HAP-1 (cell line): ENCODE measurements around the gene EML5.

Experiments used
- DNase-seq, 2 experiments: peaks; one replicate each; pipeline ENCODE4 v3.0.0-alpha.2; 2016 to 2020; ENCODE audit warnings: low spot score in 2 of 2
- H3K27me3 ChIP-seq: fragments of 250-450 bp; sonication (Bioruptor Pico); 2 replicates; pipeline ENCODE4 v1.5.1; 2020; ENCODE audit warnings: low read depth, mild to moderate bottlenecking, moderate library complexity
- H3K36me3 ChIP-seq: fragments of 250-450 bp; sonication (Bioruptor Pico); replicated peaks from 2 replicates; pipeline ENCODE4 v1.5.1; 2020; ENCODE audit warnings: mild to moderate bottlenecking
- H3K4me1 ChIP-seq: fragments of 250-450 bp; sonication (Bioruptor Pico); 2 replicates; pipeline ENCODE4 v1.5.1; 2020; ENCODE audit warnings: mild to moderate bottlenecking
- H3K4me3 ChIP-seq: fragments of 250-450 bp; sonication (Bioruptor Pico); 2 replicates; pipeline ENCODE4 v1.5.1; 2020; ENCODE audit warnings: mild to moderate bottlenecking, moderate library complexity
- H3K9me3 ChIP-seq: fragments of 250-450 bp; sonication (Bioruptor Pico); 2 replicates; pipeline ENCODE4 v1.5.1; 2020; ENCODE audit warnings: mild to moderate bottlenecking, moderate library complexity
- in situ Hi-C: fragments of 300-500 bp; cut with MboI; formaldehyde crosslinking; loops from 3 replicates; pipeline ENCODE4 v1.14.3; 2020; ENCODE audit warnings: low sequenced_read_pairs, inconsistent platforms, mixed read lengths

The EML5 gene

GRCh38 chr14:88792473-88793258 lies at the start of gene EML5:
Gene EML5, minus strand, starts transcription at chr14:88792953. Its CDS starts 450 bp downstream, at chr14:88792503.
- in situ Hi-C loops: no loop called here
- Histone ChIP-seq H3K4me1 (peaks cover 3% of the 10 kb centered on the region; the same call in 1 of the 2 replicates), H3K9me3 (no peaks in the 10 kb centered on the region), H3K4me3 (peak within 1 kb of the TSS; percentile 68), H3K36me3 (no peaks in the 10 kb centered on the region), H3K27me3 (no peaks in the 10 kb centered on the region)
- DNase-seq: peak; percentile 75 to 90

- no peaks in the 10 kb centered on the region for H3K4me1 ChIP-seq
- DNase-seq: no peak
- no peaks in the 10 kb centered on the region for H3K9me3 ChIP-seq
- H3K36me3 ChIP-seq: no peaks in the 10 kb centered on the region
- no peak overlapping the region for H3K4me3 ChIP-seq
- in situ Hi-C loops: no loop called here
- H3K27me3 ChIP-seq: no peaks in the 10 kb centered on the region
Measured at GRCh38 chr14:88842414-88842813, 49.7 kb upstream of the EML5 start.

GRCh38 chr14:88841741-88842140 lies 49.0 kb upstream of the EML5 start:
- in situ Hi-C loops: no loop called here
- H3K36me3 ChIP-seq: no peaks in the 10 kb centered on the region
- H3K4me3 ChIP-seq: no peak overlapping the region
- H3K4me1 ChIP-seq: no peaks in the 10 kb centered on the region
- no peaks in the 10 kb centered on the region for H3K9me3 ChIP-seq
- DNase-seq: no peak
- no peaks in the 10 kb centered on the region for H3K27me3 ChIP-seq

GRCh38 chr14:88840926-88841325 lies 48.2 kb upstream of the EML5 start:
- no peaks in the 10 kb centered on the region for H3K4me1 ChIP-seq
- no peaks in the 10 kb centered on the region for H3K9me3 ChIP-seq
- H3K36me3 ChIP-seq: no peaks in the 10 kb centered on the region
- in situ Hi-C loops: no loop called here
- H3K4me3 ChIP-seq: no peak overlapping the region
- no peak for DNase-seq
- no peaks in the 10 kb centered on the region for H3K27me3 ChIP-seq

GRCh38 chr14:88838015-88838414 lies 45.3 kb upstream of the EML5 start:
- no peak overlapping the region for H3K4me3 ChIP-seq
- H3K9me3 ChIP-seq: no peaks in the 10 kb centered on the region
- DNase-seq: no peak
- H3K27me3 ChIP-seq: no peaks in the 10 kb centered on the region
- H3K4me1 ChIP-seq: peaks cover 14% of the 10 kb centered on the region
- in situ Hi-C loops: no loop called here
- H3K36me3 ChIP-seq: no peaks in the 10 kb centered on the region

GRCh38 chr14:88837495-88837894 lies 44.7 kb upstream of the EML5 start:
- DNase-seq: no peak
- H3K4me1 ChIP-seq: peaks cover 14% of the 10 kb centered on the region
- no peak overlapping the region for H3K4me3 ChIP-seq
- in situ Hi-C loops: no loop called here
- no peaks in the 10 kb centered on the region for H3K27me3 ChIP-seq
- H3K36me3 ChIP-seq: no peaks in the 10 kb centered on the region
- H3K9me3 ChIP-seq: no peaks in the 10 kb centered on the region

- DNase-seq: no peak
- H3K9me3 ChIP-seq: no peaks in the 10 kb centered on the region
- in situ Hi-C loops: no loop called here
- no peaks in the 10 kb centered on the region for H3K27me3 ChIP-seq
- H3K36me3 ChIP-seq: no peaks in the 10 kb centered on the region
- peaks cover 14% of the 10 kb centered on the region for H3K4me1 ChIP-seq
- no peak overlapping the region for H3K4me3 ChIP-seq
Measured at GRCh38 chr14:88835661-88836060, 42.9 kb upstream of the EML5 start.

GRCh38 chr14:88834883-88835431 lies 42.2 kb upstream of the EML5 start:
- H3K27me3 ChIP-seq: no peaks in the 10 kb centered on the region
- in situ Hi-C loops: no loop called here
- H3K4me1 ChIP-seq: peaks cover 18% of the 10 kb centered on the region
- no peaks in the 10 kb centered on the region for H3K36me3 ChIP-seq
- no peak overlapping the region for H3K4me3 ChIP-seq
- H3K9me3 ChIP-seq: no peaks in the 10 kb centered on the region
- DNase-seq: no peak

- H3K27me3 ChIP-seq: no peaks in the 10 kb centered on the region
- H3K4me1 ChIP-seq: peaks cover 28% of the 10 kb centered on the region
- no peak for DNase-seq
- H3K9me3 ChIP-seq: no peaks in the 10 kb centered on the region
- no peak overlapping the region for H3K4me3 ChIP-seq
- H3K36me3 ChIP-seq: no peaks in the 10 kb centered on the region
- in situ Hi-C loops: no loop called here
Measured at GRCh38 chr14:88831284-88831683, 38.5 kb upstream of the EML5 start.

- Histone ChIP-seq H3K27me3 (no peaks in the 10 kb centered on the region), H3K4me3 (no peak overlapping the region), H3K4me1 (peaks cover 28% of the 10 kb centered on the region), H3K36me3 (no peaks in the 10 kb centered on the region), H3K9me3 (no peaks in the 10 kb centered on the region)
- in situ Hi-C loops: no loop called here
- peak in 1 of 2 experiments; percentile 44 for DNase-seq
Measured at GRCh38 chr14:88829685-88830302, 37.0 kb upstream of the EML5 start.

- Histone ChIP-seq H3K36me3 (no peaks in the 10 kb centered on the region), H3K4me3 (no peak overlapping the region), H3K27me3 (no peaks in the 10 kb centered on the region), H3K4me1 (peaks cover 22% of the 10 kb centered on the region), H3K9me3 (no peaks in the 10 kb centered on the region)
- in situ Hi-C loops: no loop called here
- no peak for DNase-seq
Measured at GRCh38 chr14:88829188-88829587, 36.4 kb upstream of the EML5 start.

GRCh38 chr14:88825503-88825902 lies 32.8 kb upstream of the EML5 start:
- Histone ChIP-seq H3K36me3 (no peaks in the 10 kb centered on the region), H3K4me3 (peak overlapping the region; percentile 62)
- in situ Hi-C loops: no loop called here

GRCh38 chr14:88825078-88825458 lies 32.3 kb upstream of the EML5 start:
- in situ Hi-C loops: no loop called here
- no peaks in the 10 kb centered on the region for H3K9me3 ChIP-seq
- no peak for DNase-seq
- peaks cover under 1% of the 10 kb centered on the region; the same call in 1 of the 2 replicates for H3K27me3 ChIP-seq
- no peaks in the 10 kb centered on the region for H3K36me3 ChIP-seq
- peaks cover 16% of the 10 kb centered on the region for H3K4me1 ChIP-seq
- H3K4me3 ChIP-seq: peak overlapping the region; percentile 62

More at GRCh38 chr14:88825503-88825902, 32.8 kb upstream of the EML5 start:
- peaks cover 18% of the 10 kb centered on the region for H3K4me1 ChIP-seq
- no peaks in the 10 kb centered on the region for H3K9me3 ChIP-seq
- H3K27me3 ChIP-seq: no peaks in the 10 kb centered on the region
- no peak for DNase-seq
